Right hindlimb (tissue), 1 donor: Measurements from ENCODE around the gene GATAD2A.

ENCODE experiments used
- DNase-seq: peaks from one replicate; pipeline ENCODE4 v3.0.0-alpha.2; 2018

Gene GATAD2A

DNA sequence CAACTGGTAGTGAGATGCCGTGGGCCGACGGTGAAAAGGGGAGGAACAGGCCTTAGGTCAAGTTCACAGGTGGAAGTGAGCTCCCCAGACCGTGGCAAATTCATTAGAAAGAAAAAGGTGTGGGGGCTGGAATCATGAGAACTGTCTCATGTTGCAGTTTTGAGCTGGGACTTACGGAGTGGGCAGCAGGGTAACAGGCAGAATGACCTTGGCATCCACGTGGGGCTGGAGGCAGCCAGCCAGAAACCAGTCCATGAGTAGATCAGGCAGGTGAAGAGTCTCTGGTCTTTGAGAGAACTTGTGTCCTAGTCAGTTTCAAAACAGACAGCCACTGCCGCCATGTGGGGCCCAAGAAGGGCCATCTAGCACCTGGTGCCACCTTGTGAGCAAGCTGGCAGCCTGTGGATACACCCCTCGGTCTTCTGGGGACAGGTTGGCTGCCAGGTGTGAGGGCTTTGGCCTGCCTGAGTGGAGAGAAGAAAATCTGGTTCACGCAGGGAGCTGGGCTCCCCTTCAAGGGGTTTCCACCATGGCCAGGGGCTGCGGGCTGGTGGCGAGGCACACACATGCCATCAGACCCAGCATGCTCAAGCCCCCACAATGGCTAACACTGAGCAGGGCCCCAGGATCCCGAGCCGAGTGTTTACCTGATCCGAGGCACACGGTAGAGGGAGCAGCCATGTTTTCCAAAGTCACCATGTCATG lies 86.0 kb downstream of the GATAD2A start:
- no peak for DNase-seq

DNA sequence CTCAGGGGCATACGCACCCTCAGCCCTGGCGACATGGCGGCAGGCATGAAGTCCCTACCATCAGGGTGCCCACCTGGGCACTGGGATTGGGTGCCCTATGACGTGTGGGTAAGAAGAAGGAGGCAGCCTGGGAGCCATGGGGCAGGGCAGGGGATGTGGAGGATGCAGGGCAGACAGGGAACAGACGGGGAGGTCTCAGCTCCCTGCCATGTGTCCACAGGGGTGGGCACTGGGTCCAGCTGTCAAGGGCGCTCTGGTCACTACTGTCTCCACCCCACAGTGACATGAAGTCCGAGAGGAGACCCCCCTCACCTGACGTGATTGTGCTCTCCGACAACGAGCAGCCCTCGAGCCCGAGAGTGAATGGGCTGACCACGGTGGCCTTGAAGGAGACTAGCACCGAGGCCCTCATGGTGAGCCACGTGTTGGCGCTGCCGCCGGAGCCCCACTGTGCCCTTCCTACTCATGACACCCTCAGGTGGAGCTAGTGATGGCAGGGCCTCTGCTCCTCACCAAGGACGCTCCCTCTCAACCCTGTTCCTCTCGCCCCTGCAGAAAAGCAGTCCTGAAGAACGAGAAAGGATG lies 86.6 kb downstream of the GATAD2A start:
- peak; percentile 14 for DNase-seq

DNA sequence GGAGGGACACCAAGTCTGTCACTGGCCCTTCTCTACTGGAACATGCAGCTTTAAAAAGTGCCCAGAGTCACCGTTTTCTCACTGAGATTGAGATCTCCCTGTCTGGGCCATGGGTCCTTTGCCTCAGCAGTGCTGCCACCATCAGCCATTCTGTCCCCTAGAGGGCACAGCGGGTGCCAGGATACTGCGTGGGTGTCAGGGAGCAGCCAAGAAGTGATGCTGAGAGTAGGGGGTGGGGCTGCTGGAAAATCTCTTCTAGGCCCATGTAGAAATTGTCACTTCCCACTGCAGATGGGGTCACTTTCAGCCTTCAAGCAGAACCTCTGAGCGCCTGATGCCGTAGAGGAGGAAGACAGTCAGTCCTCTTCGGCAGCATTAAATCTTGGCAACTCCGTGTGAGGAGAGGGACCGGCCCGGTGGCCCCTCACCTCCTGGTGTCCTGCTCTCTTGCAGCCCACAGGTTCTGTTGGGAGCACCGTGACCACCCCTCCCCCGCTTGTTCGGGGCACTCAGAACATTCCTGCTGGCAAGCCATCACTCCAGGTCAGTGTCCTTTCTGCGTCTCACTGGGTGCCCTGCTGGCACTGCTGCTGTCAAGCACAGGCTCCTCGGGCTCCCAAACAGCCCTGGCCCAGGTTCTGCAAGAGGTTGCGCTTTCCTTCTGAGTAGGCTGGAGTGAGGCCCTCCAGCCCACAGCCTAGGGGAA lies 88.5 kb downstream of the GATAD2A start:
- no peak for DNase-seq

DNA sequence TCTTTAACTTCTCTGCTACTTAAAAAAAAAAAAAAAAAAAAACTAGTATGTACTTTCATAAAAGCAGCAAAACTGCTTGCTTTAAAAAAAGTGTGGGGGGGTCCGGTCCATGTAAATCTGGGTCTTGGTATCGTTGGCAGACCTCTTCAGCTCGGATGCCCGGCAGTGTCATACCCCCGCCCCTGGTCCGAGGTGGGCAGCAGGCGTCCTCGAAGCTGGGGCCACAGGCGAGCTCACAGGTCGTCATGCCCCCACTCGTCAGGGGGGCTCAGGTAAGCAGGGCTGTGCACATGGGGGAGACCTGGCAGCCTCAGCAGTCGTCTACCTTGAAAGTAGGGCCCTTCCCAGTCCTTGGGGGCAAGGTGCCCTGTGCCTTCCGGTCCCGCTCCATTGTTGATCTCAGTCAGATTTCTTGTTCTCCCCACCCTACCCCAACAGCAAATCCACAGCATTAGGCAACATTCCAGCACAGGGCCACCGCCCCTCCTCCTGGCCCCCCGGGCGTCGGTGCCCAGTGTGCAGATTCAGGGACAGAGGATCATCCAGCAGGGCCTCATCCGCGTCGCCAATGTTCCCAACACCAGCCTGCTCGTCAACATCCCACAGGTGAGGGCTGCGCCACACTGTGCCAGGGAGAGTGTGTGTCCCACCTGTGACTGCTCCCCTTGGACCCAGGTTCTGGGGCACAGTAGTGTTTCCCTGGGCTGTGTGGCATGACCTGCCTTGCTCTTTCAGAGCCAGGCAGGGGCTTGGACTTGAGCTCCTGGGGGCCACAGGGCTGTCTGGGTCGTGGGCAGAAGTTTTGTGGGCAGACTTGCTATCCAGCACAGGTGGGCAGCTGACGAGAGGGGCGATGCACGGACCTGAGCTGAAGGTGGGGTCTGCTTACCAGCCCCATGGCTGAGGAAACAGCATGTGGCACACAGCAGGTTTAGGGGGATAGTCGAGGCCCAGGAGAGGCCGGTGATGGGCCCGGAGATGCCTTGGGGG lies 90.4 kb downstream of the GATAD2A start:
- peak; percentile 13 for DNase-seq

DNA sequence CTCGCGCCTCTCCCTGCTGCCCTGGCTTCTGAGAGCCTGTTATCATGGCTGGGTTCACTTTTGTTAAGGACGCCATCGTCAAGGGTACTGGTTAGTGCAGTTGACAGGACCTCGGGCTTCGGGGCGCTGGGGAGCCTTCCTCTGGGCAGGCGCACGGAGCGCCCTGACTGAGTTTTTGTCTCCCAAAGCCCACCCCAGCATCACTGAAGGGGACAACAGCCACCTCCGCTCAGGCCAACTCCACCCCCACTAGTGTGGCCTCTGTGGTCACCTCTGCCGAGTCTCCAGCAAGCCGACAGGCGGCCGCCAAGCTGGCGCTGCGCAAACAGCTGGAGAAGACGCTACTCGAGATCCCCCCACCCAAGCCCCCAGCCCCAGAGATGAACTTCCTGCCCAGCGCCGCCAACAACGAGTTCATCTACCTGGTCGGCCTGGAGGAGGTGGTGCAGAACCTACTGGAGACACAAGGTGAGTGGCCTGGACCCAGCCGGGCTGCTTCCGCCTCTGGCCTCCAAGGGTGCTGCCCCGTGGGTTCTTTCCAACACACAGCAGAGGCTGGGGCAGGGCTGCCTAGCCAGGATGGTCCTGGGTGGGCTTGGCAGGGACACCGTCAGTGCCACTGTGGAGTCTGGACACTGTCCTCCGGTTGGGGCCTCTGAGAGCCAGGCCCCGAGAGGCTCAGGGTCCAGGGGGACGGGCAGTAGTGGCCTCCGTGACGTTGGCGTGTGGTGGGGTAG lies 92.9 kb downstream of the GATAD2A start:
- DNase-seq: peak; percentile 18

DNA sequence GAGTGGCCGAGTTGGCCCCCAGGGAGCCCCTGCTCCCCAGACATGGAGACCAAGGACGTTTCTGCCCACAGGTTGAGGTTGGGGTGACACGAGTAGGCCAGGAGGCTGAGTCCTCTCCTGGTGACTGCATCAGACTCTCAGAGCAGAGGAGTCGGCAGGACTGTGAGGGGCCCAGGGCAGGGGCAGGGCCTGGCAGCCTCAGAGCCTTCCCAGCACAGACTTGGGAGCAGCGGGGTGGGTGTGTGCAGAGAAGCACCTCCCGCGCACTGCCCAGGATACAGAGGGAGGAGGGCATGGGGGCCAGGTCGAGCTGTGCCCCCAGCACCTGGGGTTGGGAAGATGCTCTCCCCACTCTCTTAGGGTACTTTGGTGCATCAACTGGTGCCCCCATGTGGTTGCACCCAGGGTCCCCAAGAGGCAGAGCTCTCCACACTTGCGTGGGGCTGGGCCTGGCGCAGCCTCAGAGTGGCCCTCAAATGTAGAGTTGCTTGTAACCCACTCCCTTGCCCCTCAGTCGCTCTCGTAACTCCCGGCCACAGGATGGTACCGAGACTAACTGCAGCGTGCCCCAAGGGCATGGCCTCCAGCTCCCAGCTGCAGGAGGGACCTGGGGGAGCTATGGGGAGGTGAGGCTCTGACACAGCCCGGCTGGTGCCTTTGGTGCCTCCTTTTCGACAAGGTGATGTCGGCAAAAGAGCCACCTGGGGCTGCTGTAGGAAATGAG lies 94.0 kb downstream of the GATAD2A start:
- DNase-seq: peak; percentile 26

DNA sequence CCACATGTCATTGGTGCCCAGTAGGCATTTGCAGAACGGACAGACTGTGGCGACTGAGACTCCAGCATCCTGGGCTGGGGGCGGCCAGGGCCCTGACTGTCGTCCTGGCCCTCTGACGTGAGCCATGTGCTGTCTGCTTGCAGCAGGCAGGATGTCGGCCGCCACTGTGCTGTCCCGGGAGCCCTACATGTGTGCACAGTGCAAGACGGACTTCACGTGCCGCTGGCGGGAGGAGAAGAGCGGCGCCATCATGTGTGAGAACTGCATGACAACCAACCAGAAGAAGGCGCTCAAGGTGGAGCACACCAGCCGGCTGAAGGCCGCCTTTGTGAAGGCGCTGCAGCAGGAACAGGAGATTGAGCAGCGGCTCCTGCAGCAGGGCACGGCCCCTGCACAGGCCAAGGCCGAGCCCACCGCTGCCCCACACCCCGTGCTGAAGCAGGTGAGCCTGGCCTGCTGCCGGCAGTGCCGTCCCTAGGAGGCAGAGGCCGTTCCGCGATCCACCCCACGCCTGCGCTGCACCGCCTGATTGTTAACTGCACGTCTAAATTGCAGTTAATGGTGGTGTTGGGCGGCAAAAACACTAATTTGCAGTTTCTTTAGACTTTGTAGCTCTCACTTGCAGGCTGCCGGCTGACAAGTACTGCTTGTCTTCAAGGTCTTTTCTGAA lies 95.6 kb downstream of the GATAD2A start:
- DNase-seq: peak; percentile 14

DNA sequence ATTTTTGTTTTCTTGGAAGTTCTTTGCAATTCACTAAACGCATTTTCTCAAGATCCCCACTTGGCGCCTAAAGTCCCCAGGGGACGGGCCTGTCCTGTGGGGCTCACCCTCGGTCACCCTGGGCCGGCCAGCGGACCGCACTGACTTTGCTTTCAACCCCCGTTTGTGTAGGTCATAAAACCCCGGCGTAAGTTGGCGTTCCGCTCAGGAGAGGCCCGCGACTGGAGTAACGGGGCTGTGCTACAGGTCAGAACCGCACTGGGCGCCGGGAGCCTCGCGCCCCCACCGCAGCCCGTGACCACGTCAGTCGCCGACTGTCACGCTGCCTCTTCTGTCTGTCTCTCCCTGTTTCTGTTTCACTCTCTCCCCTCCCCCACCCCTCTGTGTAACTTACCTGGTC lies 96.3 kb downstream of the GATAD2A start:
- peak; percentile 12 for DNase-seq

DNA sequence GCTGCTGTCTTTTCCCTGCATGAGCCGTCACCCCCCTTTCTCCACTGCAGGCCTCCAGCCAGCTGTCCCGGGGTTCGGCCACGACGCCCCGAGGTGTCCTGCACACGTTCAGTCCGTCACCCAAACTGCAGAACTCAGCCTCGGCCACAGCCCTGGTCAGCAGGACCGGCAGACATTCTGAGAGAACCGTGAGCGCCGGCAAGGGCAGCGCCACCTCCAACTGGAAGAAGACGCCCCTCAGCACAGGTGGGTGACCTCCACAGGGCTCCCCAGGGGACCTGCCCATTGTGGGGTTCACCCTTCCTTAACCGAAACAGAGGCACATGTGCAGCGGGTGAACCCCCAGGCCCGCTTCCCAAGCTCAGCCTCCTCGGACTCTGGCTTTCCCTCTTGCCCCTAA lies 96.8 kb downstream of the GATAD2A start:
- peak; percentile 10 for DNase-seq

DNA sequence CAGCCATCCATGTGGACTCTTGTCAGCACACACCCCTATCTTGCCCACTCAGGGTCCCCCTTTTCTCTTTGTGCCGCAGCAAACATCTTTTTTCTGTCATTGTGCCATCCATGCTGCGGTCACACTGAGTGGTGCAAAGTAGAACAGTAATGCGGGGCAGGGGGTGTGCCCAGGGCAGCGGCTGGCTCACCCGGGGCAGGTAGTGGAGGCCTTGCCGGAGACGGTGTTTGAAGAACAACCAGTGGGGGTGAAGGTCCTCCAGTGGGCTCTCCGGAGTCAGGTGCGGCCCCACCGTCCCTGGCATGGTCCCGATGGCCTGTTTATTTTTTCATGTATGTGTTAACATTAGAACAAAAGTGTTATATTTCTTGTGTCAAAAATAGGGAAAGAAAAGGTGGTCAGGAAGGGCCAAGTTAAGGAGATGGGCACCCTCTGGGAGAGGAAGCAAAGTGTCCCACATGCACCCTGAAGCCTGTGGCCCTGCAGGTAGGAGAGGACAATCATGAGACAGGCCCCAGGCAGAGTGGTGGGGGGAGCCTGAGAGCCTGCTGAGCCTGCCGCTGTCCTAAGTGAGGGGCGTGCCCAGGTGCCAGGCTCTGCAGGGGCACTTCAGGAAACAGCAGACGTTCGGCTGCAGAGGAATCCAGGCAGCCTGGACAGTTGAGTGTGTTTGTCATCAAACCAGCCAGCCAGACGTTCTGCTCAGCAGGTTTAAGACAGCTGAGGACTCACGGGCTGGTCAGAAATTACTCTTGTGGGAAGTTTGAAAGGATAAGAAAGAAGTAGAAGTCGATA lies 97.5 kb downstream of the GATAD2A start:
- DNase-seq: peak; percentile 14

DNA sequence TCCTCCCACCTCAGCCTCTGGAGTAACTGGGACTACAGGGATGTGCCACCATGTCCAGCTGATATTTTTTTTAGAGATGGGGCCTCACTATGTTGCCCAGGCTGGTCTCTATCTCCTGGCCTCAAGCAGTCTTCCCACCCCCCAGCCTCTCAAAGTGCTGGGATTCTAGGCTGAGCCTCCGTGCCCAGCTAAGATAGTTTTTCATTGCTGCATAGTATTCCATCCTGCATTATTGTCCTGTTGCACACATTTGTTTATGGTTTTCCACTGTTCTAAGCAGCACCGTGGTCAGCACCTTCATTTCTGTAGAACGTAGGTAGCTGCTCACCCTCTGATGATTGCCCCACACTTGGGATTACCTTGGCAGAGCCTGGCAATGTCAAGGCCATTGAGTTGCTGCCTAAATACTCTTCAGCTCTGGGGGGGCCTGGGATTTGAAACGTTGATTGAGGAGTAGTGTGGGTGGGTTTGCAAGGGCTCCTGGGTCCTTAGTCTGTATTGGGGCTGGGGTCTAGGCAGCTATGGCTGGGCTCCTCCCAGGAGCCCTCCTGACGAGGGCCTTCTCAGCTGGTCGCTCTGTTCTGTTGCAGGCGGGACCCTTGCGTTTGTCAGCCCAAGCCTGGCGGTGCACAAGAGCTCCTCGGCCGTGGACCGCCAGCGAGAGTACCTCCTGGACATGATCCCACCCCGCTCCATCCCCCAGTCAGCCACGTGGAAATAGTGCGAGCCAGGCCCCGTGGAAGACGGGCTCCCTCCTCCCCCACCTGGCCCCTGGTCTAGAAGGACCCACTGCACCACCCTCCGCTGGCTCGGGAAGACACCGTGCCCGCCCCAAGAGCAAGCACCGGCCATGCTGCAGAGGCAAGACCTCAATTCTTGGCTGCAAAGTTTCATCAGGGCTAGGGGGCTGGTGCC lies 99.5 kb downstream of the GATAD2A start:
- DNase-seq: no peak

DNA sequence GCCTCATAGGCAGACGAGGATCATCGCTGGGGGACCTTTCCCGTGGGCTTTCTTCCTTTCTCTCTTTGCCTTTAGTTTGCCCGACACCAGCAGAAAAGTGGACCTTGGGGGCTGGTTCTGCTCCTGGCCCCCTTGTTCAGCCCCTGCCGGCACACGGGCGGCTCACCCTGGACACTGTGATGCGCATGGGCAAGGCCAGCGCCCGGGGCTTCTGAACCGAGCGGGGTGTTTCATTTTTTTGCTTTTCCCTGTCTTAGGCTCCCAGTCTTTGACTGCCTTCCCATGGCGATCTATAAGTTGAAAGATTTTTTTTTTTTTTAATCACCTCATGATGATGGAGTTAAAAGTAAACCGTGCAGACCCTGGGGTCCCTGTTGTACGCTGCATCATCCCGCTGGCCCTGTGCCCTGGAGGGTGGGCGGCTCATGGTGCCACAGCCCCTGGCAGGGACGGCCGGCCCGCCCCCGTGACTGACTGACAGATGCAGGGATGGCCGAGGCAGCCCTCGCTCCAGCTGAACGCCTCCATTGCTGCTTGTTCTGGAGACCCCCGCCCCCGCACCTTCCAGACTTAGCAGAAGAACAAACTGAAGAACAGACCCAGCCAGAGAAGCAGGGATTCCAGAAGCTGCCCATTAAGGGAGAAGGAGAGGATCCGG lies 100.3 kb downstream of the GATAD2A start:
- DNase-seq: peak; percentile 20

DNA sequence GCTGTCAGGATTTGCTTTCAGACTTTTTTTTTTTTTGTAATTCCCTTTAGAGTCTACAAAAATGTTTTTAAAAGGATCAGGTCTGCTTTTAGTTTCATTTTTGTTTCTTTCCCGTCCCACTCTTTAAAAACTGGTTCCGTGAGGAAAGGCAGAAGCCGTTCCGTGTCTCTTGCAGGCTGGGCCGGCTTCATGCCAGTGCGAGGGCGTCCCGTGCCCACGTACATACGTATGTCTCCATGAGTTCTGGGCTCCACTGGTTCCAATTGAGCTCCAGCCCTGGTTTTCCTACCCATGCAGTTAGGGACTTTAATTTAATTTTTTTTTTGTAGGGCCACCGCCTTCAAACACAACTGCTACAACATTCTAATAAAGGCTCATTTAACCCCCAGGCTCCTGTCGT lies 101.1 kb downstream of the GATAD2A start:
- DNase-seq: no peak

DNA sequence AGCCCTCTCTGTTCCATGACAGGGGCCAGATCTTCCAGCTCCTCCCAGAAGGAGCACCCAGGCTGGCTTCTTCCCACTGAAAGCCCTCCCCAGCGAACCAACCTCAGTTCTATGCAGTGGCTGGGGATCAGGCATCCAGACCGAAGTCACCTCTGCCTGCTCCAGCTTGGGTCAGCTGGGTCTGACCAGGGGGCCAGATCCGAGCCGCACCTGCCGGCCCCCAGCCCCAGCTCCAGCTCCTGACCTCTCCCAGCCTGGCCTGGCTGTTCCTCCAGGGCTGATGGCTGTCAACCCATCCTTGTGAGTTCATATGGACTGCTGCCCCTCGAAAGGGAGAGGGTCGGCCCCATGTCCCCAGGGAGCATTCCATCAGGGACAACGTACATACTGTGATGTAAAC lies 101.9 kb downstream of the GATAD2A start:
- no peak for DNase-seq

DNA sequence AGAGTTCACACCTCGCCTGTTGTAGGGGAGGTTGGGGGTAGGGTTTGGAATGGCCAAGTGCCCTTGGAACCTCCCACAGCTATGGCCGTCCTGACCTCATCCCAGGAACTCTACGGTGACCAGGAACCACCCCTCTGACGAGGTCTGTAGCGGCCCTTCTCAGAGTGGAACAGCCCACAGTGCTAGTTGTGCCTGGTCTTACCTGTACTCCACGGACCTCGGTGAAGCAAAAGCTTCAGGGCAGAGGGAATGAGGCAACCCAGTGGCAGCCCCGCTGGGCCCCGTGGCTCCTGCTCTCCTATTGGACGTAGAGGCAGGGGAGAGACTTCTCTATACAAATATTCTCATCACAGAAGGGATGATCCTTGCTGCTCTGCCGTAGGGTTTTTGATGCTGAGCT lies 102.7 kb downstream of the GATAD2A start:
- DNase-seq: no peak

DNA sequence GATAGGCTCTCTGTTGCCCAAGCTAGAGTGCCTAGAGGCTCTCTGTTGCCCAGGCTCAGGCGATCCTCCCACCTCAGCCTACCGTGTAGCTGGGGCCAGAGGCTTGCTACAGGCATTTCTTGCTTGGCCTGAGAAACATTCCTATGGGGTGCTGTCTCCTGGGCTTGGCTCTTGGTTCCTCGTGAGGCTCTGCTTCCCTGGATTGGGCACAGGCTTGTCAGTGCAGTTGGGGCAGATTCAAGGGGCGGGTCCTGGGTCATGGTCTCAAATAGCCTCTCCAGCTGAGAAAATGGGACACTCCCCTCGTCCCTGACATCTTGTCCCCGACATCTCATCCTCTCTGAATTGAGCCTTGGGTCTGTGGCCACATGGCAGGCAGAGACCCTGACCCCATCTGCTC lies 105.0 kb downstream of the GATAD2A start:
- DNase-seq: no peak

DNA sequence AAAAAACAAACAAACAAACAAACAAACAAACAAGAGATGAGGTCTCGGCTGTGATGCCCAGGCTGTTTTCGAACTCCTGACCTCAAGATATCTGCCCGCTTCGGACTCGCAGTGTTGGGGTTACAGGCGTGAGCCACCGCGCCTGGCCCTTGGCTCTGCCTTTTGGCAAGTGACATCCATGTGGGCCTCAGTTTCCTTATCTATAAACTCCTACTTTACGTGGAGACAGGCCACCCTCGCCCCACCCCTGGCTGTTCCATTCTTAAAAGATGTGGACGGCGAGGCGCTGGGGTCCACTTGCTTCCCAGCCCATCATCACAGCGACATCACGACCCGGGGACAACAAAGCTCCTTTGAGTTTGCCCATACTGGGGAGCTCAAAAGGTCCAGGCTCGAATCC lies 108.2 kb downstream of the GATAD2A start:
- no peak for DNase-seq

DNA sequence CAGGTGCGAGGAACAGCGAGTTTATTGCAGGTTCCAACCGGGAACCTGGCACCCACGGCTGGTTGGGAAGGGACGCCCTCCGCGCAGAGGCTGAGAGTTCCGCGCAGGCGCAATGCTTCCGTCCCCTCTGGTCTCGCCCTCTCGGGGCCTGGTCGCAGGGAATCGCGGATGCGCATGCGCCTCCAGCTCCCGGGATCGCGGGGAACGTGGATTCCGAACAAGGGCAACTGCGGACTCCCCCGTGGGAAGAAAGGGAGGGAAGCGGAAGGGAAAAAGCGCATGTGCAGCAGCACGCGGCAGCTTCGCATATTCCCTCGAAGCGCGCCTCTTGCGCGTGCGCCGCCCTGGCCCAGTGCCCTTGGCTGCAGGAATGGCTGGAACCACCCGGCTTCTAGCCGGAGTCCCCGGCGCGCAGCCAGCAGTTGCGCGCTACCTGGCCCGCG lies 108.8 kb downstream of the GATAD2A start:
- peak; percentile 85 for DNase-seq
